ENCODE measurements around the gene RAPGEF3.

Gene RAPGEF3

DNA sequence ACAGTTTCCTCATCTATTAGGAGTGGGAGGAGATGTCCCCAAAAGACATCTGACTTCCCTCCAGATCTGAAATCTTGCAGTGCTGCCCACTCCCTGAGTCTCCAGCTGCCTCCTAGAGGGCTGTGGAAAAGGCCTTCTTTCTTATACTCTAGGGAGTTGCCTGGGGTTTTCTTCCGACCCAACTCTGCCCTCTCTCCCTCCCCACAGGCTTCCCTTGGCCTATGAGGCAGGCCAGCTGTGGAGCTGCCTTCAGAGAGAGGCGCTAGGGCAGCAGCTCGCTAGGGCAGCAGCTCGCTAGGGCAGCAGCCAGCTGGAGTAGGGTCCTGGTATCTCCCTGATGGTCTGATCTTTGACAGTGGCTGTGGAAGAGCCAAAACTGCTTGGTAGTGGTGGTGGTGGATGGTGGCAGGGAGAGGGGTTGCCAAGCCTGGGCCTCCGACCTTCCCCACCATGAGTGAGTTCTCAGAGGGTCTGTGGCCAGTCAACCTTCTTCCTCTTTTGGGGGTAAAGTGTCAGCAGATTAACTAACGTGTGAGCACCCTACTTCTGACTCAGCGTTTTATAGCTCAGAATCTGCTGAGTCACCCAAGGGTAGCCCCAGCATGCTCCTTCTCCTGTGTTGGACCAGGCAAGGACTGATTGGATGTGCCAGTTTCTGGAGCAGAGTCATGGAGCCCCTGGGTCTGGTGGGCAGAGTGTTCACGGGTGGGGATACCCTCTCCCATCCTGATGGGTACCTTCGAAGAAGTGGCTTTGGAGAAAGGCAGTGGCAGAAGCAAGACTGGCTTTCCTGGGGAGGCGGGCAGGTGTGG, 16.6 kb upstream of the RAPGEF3 start:
- peak; percentile 31 for DNase-seq

DNA sequence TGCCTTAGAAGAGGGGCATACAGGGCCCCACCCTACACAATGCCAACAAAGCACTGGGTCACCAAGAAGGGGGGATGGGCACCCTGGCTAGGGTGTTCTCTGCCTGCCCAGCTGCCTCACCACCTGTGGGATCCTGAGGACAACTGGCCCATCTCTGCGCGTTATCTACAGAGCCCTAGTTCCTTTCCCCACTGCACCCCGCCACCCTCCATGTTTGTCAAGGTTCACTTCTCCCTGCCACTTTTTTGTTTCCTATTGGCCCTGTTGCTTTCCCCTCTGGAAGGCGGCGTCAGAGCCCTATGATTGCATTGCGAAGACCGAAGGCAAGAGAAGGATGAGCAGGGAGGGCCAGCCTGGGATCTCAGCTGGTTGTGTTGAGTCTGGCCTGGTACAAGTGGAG, 16.0 kb upstream of the RAPGEF3 start:
- peak; percentile 24 for DNase-seq

DNA sequence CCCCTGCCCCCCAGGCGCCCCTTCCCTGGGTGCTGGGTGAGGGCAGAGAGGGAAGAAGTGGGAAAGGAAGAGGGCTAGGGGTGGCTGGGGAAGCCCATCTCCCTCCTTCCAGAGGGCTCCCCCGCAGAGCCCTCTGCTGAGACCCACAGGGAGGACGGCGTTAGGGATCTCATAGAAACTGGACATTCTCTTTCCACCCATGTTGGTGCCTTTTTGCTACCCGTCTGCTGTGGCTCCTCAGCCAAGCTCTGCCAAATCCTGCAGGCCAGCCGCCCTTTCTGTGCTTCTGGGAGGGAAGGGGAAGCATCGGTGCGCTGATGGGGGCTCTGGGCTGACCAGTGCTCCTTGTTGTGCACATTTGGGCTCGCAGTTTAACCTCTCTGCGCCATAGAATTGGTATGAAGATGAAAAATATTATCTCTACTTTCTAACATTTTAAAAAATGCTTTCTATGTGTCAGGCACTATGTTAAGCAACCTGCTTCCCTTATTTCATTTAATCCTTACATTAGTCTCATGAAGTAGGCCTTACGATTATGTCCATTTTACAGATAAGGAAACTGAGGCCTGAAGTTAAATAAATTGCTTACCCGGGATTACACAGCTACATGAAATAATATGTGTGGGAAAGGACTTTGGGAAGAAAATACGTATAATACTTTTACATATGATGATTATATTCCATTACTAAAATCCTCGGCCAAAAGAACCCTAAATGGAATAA, 15.3 kb upstream of the RAPGEF3 start:
- no peak for DNase-seq

DNA sequence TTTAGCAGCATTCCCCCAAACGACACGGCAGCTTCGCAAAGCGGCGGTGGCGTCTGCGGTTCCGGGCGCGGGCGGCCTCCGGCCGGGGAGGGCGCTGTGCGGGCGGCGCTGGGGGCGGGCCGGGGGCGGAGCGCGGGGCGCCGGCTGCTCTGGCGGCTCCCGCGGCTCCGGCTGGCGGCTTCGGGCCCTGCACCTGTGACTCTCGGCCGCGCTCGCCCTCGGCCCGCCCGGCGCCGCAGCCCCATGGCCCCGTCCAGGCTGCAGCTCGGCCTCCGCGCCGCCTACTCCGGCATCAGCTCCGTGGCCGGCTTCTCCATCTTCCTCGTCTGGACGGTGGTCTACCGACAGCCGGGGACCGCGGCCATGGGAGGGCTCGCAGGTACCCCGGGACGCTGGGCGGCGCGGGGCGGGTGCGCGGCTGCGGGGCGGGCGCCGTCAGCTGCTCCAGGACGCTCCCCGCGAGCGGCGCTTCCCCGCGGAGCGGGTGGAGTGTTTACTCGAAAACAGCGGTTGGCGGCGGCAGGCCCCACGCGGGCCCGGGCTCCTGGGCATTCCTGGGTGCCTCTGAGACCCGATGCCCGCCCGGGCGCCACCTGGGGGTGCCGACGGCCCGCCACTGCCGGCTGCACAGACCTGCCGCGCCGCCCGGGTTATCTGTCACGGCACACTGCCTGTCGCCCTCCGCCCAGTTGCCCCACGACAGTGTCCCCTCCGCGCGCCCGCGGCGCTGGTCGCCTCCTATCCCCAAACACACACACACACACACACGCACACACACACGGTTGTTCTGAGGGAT, 14.6 kb upstream of the RAPGEF3 start, which contains the start of gene SLC48A1:
SLC48A1 (plus strand) TSS at position 177 of the 796 bp plus-strand sequence; CDS start at position 244, 67 bp downstream.
- peak; percentile 72 for DNase-seq

DNA sequence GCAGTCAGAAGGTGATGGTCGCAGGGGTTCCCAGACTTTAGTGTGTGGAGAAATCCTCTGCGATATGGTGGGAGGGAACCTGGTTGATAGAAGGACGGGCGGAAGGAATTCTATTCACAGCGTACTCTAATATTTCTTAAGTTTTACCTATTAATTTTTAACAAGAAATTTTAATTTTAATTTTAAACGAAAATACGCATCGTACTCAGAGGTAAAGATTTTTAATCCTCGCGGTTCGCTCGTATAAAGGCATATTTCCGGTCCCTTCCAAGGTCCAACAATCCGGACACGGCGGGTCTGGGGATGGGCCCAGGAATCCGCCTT, 14.0 kb upstream of the RAPGEF3 start:
- DNase-seq: no peak

DNA sequence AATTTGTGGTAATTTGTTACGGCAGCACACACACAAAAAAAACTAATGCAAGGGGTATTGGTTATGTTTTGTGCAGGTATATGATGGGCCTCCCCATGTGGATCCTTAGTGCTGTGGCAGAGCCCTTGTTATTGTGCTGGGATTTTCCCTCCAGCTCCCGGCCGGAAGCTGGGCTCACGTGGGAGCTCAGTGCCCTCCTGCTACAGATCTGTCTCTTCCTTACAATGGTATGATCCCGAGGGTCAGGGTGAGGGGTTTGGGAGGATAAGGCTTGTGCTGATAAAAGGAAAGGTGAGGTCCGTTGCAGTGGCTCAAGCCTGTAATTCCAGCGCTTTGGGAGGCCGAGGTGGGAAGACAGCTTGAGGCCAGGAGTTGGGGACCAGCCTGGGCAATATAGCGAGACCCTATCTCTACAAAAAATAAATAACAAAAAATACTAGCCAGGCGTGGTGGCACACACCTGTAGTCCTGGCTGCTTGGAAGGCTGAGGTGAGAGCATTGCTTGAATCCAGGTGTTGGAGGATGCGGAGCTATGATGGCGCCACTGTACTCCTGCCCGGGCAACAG, 13.5 kb upstream of the RAPGEF3 start:
- no peak for DNase-seq

DNA sequence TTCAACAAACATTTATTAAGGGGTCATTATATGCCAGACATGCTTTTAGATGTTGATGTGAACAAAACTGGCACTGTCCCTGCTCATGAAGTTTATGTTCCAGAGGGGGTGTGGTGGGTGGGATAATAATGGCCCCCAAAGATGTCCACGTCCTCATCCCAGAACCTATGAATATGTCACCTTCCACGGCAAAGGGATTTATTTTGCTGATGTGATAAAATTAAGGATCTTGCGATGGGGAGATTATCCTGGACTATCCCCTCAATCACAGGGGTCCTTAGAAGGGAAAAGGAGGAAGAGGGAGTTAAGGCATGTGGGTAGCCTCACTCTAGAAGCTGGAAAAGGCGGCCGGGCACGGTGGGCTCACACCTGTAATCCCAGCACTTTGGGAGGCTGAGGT, 12.6 kb upstream of the RAPGEF3 start:
- no peak for DNase-seq

DNA sequence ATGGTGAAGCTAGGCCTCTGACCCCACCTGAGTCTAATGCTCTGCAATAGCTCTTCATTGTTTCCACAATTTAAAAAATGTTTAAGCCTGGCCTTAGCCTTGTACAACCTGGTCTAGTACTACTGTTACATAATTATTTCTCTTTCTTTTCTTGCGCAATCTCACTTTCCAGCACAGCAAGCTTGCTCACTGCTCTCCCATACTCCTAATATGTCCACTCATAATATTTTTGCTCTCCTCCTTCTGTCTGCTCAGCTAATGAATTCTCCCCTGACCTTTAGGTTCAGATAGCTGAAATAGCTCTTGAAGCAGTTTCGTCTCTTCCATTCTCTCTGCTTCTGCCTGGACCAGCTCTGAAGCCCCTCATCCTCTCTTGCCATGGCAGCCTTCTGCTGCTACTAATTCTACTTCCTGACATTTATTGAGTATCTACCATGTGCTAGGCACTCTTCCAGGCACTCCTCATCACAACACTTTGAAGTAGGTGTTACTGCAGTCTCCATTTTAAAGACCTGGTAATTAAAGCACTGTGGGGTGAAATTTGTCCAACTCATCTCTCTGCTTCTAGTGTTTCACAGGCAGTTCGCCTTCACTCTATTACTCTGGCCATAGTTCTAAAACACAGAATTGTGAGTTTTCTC, 11.5 kb upstream of the RAPGEF3 start:
- DNase-seq: no peak

DNA sequence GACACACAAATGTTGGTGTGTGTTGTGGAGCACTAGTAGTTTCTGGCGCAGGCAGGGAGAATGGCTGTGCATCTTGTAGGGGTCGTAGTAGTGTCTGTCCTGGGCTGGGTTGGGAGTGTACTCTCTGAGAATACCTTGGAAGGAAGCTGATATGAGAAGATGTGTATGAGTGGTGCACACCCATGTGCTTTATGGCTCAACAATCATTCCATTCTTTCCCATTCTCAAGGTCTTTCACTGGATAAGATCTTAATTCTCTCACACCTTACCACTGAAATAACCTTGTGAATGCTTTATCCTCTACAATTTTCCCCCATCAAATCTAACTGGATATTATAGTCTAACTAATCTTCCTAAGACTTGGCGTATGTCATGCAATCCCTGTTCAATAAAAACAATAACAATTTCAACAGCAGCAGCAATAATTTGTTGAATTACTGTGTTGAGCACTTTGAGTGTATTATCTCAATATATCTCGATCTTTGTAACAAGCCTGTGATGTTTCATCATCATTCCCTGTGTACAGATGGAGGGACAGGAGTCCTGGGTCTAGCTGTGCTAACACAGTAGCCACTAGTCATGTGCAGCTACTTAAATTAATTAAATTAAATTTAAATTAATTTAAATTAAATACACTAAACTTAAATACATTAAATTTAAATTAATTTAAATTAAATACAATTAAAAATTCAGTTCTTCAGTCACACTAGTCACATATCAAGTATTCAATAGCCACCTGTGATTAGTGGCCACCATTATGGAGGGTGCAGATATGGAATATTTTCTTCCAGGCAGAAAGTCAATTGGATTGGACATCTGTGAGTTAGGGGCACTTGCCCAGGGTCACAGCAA, 10.8 kb upstream of the RAPGEF3 start:
- DNase-seq: no peak

DNA sequence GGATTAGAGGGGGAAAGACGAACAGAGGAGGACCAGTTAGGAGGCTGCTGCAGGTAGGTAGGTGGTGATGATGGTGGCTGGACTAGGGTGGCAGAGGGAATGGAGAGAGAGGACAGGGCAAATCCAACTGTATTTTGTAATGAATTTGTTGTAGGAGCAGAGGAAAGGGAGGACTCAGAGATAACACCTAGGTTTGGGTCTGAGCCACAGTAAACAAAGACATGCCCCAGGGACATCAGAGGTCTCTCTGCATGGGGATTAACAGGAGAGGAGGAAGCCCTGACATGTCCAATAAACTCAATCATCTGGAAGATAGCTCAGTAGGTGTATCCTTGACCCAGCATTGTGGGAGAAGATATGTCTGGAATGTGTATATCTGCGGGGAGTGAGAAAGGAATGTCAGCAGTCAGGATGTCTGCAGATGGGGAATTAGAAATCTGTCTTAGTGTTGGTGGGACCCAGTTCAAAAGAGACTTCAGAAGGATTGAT, 9.7 kb upstream of the RAPGEF3 start:
- DNase-seq: no peak

DNA sequence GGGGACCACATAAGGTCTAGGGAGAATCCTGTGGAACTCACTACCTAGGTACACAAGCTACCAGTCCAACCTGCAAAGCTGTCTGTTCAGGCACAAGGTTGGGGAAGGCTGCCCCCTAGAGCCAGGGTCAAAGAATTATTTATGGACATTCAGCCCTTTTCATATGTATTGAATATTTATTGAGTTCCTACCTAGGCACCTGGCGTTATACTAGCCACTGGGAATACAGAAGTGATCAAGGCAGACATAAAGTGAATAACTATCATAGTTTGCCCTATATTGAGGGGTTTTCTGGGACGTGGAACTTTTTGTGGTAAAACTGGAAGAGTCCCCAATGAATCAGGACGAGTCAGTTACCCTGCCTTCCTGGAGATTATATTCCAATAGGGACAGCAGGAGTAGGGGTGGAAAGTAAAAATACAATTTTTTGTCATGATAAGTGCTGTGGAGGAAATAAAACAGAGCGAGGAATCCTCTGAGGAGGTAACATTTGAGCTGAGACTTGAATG, 8.6 kb upstream of the RAPGEF3 start:
- DNase-seq: no peak

DNA sequence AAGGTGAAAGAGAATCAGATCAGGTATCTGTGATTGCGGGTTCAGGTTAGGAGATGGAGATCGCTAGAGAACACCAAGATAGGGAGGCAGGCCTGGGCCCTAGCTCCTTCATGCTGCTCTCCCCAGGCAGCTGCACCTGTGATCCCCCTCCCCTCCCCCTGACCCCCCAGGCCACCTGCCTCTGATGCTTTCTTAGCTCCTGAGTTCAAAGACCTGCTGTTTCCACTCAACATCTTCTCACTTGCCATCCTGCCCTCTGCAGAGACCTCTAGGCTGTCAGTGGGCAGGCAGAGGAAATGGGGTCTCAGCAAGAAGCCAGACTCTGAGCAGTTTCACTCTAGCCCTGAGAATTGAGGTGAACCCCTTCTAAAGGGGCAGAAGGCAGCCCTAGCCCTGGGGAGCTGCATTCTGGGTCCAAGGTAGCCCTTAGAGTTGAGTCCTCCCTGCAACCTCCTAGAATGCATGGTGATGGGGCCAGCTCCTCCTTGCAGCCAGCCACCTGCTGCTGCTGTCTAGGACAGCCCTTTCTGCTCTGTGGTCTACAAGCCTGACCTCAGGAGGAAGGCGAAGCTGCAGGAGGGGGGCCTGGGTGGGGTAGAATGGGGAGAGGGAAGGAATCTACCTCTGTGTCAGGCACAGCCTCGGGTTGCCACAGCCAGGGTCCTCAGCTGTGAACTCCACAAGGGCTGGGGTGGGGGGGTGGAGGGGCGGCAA, 8.0 kb upstream of the RAPGEF3 start:
- no peak for DNase-seq

DNA sequence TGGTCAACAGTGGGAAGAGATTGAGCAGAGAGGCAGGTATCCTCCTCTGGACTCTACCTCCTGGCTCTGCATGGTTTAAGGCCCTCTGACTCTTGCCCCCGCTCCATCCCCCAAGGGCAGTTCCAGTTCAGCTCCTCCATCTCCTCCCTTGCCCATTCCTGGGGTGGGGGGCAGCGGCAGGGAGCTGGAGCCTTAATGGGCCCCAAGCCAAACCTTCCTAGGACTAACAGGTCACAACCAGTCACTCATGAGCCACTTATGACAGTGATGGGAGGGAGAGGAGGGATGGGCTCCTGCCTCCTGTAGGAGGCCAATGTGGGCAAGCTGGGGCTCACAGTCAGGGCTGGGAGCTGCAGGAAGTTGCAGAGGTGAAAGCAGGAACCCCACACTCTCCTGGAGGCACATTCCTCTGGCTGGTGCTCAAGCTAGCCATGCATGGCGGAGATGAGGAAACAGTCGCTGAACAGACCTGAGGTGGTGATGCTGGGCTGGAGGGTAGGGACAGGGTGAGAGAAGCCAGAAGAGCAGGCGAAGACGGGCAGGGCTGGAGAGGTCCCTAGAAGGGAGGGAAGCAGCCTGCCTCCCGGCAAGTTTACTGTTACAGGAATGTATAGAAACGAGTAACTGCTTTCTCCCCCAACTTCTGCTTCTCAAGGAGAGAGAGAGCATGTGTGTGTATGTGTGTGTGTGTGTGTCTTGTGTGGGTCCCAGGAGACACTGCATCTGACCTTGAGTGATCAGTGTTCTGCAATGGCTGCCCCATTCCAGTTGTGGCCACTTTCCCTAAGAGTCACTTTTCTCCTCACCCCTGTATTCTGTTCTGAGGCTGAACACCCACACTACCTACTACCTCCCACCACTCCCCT, 5.0 kb upstream of the RAPGEF3 start:
- DNase-seq: no peak

DNA sequence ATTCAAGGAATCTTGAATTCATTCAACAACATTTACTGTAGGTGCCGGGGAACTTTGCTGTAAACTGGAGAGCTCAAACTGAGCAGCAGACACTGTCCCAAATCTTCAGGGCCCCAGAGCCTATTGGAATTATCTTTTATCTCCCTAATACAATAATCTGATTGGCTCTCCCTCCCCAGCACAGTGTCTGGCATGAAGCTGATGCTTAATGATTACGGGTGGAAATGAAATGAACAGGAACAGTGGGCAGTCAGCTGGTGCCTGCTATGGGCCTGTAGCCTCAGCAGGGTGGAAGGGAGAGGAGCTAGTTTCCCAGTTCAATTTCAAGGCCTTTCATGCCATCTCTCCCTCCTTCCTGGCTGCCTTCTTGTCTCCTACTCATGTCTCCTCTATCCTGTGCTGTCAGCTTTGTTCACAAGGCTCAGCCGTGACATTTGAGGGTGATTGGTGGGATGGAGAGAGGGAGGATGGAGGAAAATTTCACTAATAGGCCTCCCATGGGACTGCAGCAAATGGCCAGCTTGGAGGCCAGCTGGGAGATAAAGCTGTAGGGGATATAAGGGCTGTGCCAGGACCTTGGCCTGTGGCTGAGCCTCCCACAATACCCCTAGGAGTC, 4.3 kb upstream of the RAPGEF3 start:
- DNase-seq: no peak

DNA sequence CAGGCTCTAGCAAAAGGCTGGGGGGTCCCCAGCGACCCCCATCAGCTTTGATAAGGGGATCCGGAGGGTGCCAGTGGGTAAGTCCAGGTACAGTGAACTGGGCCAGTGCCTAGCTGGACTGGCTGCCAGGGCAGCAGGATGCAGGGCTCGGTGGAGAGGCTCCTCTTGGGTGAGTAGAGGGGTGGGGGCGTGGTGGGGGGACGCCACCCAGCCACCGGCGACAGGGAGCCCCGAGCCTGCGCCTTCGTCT, 171 bp downstream of the RAPGEF3 start:
- no peak for DNase-seq

DNA sequence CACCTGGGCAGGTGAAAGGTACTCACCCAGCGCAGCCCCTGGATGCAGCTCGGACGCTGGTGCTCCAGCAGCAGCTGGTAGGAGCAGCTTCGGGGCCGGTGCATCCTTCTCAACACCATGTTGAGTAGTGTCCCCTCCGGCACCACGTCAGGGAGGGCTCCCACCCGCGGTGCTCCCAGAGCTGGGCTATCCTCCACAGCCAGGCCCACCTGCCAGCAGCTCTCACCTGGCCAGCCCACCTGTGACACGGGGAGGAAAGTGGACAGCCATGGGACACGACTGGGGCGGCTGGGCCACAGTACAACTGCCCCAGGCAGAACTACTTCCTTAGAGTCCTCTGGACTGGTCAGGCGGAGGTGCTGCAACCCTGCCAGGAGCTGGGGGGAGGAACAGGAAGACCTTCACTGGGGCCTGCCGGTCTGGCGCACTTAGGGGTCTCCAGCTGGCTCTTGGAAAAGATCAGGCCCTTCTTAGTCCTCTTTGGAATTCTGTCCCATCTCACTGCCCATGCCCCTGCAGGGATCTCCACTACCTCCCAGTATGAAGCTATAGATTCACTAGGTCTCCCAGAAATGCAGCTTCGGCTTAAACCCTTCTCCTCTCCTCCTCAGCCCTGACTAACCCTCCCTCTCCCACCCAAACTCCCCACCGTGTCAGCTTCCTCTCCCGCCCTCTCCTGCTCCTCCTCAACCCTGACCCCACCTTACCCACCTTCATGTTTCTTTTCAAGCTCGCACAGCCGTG, 668 bp downstream of the RAPGEF3 start:
- no peak for DNase-seq

DNA sequence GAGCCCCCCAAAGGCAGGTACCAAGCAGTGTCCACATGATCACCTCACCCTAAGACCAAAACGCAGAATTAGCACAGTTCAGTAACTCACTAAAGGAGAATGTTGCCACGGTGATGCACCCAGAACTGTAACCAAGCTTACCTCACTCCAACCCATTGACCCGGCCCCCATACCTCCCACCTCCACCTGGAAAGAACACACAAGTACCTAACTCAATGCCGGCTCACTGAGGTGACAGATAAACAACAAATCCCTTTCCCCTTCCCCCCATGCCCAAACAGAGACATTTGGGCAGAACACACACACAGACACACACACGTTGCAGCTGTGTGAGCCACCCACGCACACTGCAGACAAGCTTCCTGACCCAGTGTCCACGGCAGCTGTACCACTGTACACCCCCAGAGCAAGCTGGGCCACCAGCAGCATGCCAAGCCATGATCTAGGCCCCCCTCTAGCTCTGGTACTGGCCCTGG, 1.3 kb downstream of the RAPGEF3 start:
- no peak for DNase-seq
